Upper lobe of left lung (tissue), 6 donors: ENCODE data around the gene MAMLD1. TPM values are rescaled to one million over a fixed set of nuclear protein-coding genes. Genes with fewer than 3 reads are reported as not detected.

Experiments
- ATAC-seq, 2 donors: fragments of 200-7000 bp; cut with Tn5 transposase; one replicate each; pipeline ENCODE4 v1.9.1; 2022; ENCODE audit warnings: mild to moderate bottlenecking in 2 of 2, moderate library complexity in 2 of 2; ENCODE audit not compliant: low FRiP score in 2 of 2
- DNase-seq, 2 donors: peaks; one replicate each; pipeline ENCODE4 v3.0.0-alpha.2; 2019 to 2020
- H3K27ac ChIP-seq, 4 donors: fragments of 200-600 bp; sonication (generic); one replicate each; pipeline ENCODE4 v1.5.1; 2016 to 2019
- H3K27me3 ChIP-seq, 4 donors: fragments of 200-600 bp; sonication (generic); one replicate each; pipeline ENCODE4 v1.5.1; 2017 to 2019
- H3K36me3 ChIP-seq, 4 donors: fragments of 200-600 bp; sonication (generic); one replicate each; pipeline ENCODE4 v1.5.1; 2016 to 2019
- H3K4me1 ChIP-seq, 4 donors: fragments of 200-600 bp; sonication (generic); one replicate each; pipeline ENCODE4 v1.5.1; 2018 to 2019
- H3K4me3 ChIP-seq, 4 donors: fragments of 200-600 bp; sonication (generic); one replicate each; pipeline ENCODE4 v1.5.1; 2017 to 2019; ENCODE audit warnings: mild to moderate bottlenecking in 2 of 4, moderate library complexity in 1 of 4
- H3K9me3 ChIP-seq, 4 donors: fragments of 200-600 bp; sonication (generic); one replicate each; pipeline ENCODE4 v1.5.1; 2018 to 2019
- CTCF ChIP-seq, 6 experiments: fragments of 450-650 bp in 4 of 6; fragments of 200-600 bp in 2 of 6; sonication (generic) in 2 of 6; IDR thresholded peaks; one replicate each; pipeline ENCODE4 v1.5.1; 2016 to 2019; ENCODE audit warnings: antibody characterized with exemption in 6 of 6
- EP300 ChIP-seq, 4 donors: sonication (generic); formaldehyde crosslinking; IDR thresholded peaks; one replicate each; pipeline ENCODE4 v1.5.1; 2017; ENCODE audit warnings: antibody characterized with exemption in 4 of 4, control low read depth in 2 of 4
- POLR2A ChIP-seq, 4 donors: fragments of 450-650 bp; IDR thresholded peaks; one replicate each; pipeline ENCODE4 v1.5.1; 2016 to 2017; ENCODE audit warnings: antibody characterized with exemption in 4 of 4, mild to moderate bottlenecking in 2 of 4
- POLR2AphosphoS5 ChIP-seq, 2 donors: sonication (generic); formaldehyde crosslinking; IDR thresholded peaks; one replicate each; pipeline ENCODE4 v1.5.1; 2017; ENCODE audit warnings: antibody characterized with exemption in 2 of 2
- WGBS, 2 donors: methylation state at CpG; one replicate each; pipeline ENCODE4 v1.1.5; 2017 to 2018; 5-methylcytosine and 5-hydroxymethylcytosine counted together
- total RNA-seq, 6 donors: library from RNA; depleted of rRNA in 4 of 6; stranded (reverse); fragments of >200 nt in 4 of 6; gene quantifications; one replicate each; pipeline versions ENCODE4 v1.1.0 to v1.2.1, GENCODE V29; 2016 to 2021
- donor health status: DM: no; HTN: no; CAD: no; lungs with moderate emphysema.
- donor health status: DM: no; HTN: yes; CAD: no; lungs with severe emphysema.

The MAMLD1 gene
- total RNA-seq, 6 donors from 2014 or later, result 1.1 to 7.8 (median 3.7) TPM

- WGBS, 2 donors, result 73 to 86% methylated on average over 8 of the region's 8 CpGs
- TF ChIP-seq POLR2AphosphoS5 (IDR thresholded peaks at IDR 0.05) (no peak), POLR2A (IDR thresholded peaks at IDR 0.05) (no peak), CTCF (IDR thresholded peaks at IDR 0.05) (no peak), EP300 (IDR thresholded peaks at IDR 0.05) (no peak)
- no peak overlapping the region for H3K4me3 ChIP-seq
Observed at GRCh38 chrX:150483356-150483985, 120.4 kb downstream of the MAMLD1 start.

GRCh38 chrX:150486011-150486410 lies 122.9 kb downstream of the MAMLD1 start:
- 37% methylated on average over 3 of the region's 3 CpGs; no CpG with 5 or more reads in 1 of the 2 donors for WGBS, 2 donors
- no peaks in the 10 kb centered on the region for H3K9me3 ChIP-seq
- no peaks in the 10 kb centered on the region for H3K36me3 ChIP-seq
- DNase-seq, result peak in 1 of 2 donors; percentile 47
- no peak overlapping the region for H3K4me3 ChIP-seq
- no peak for ATAC-seq
- no peaks in the 10 kb centered on the region for H3K27me3 ChIP-seq
- H3K27ac ChIP-seq, result no peak overlapping the region
- TF ChIP-seq POLR2AphosphoS5 (IDR thresholded peaks at IDR 0.05), result no peak
- no peak for TF ChIP-seq EP300 (IDR thresholded peaks at IDR 0.05)
- TF ChIP-seq CTCF (IDR thresholded peaks at IDR 0.05), result peak; percentile 28 to 46 (median 40)
- TF ChIP-seq POLR2A (IDR thresholded peaks at IDR 0.05), result no peak
- H3K4me1 ChIP-seq, result no peaks in the 10 kb centered on the region

More at GRCh38 chrX:150483356-150483985, 120.4 kb downstream of the MAMLD1 start:
- ATAC-seq (no peak), DNase-seq (no peak)
- Histone ChIP-seq H3K36me3 (no peaks in the 10 kb centered on the region), H3K27me3 (no peaks in the 10 kb centered on the region), H3K27ac (no peak overlapping the region), H3K9me3 (no peaks in the 10 kb centered on the region), H3K4me1 (no peaks in the 10 kb centered on the region)

DNA sequence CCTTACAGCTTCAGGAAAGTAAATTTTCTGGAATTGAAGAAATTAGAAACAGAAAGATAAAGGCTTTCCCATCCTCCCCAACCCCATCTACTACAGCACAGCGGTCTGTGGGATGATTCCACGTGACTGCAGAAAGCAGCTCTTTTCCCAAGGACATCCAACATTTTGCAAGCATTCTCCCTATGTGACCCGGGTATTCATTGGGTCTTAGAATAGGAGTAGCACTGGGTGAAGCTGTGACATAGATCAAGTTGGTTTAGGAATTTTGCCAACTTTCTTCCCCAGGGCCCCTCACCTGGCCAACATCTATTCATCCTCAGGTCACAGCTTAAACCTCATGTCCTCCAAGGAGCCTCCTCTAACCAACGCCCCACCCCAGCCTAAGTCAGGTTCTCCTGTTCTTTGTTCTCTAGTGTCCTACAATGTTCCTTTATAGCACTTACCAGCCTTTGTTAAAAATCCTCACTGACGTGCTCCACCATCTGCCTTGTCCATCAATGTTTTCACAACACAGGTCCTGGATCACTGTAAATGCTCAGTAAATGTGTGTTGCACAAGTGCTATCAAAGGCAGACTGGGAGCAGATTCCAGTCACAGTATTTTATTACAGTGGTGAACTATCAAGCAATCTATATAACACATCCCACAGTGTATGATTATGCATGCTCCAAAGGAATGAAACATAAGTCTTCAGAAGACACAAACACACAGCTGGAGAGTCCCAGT lies 124.4 kb downstream of the MAMLD1 start:
- H3K27me3 ChIP-seq, result no peaks in the 10 kb centered on the region
- TF ChIP-seq POLR2A (IDR thresholded peaks at IDR 0.05) (no peak), POLR2AphosphoS5 (IDR thresholded peaks at IDR 0.05) (no peak), EP300 (IDR thresholded peaks at IDR 0.05) (no peak), CTCF (IDR thresholded peaks at IDR 0.05) (no peak)
- no peaks in the 10 kb centered on the region for H3K36me3 ChIP-seq
- ATAC-seq (no peak), DNase-seq (no peak)
- H3K4me1 ChIP-seq, result no peaks in the 10 kb centered on the region
- no peaks in the 10 kb centered on the region for H3K9me3 ChIP-seq
- H3K4me3 ChIP-seq, result no peak overlapping the region
- H3K27ac ChIP-seq, result no peak overlapping the region
- WGBS, 2 donors, result 76 to 90% methylated on average over 2 to 5 of the region's 5 CpGs

DNA sequence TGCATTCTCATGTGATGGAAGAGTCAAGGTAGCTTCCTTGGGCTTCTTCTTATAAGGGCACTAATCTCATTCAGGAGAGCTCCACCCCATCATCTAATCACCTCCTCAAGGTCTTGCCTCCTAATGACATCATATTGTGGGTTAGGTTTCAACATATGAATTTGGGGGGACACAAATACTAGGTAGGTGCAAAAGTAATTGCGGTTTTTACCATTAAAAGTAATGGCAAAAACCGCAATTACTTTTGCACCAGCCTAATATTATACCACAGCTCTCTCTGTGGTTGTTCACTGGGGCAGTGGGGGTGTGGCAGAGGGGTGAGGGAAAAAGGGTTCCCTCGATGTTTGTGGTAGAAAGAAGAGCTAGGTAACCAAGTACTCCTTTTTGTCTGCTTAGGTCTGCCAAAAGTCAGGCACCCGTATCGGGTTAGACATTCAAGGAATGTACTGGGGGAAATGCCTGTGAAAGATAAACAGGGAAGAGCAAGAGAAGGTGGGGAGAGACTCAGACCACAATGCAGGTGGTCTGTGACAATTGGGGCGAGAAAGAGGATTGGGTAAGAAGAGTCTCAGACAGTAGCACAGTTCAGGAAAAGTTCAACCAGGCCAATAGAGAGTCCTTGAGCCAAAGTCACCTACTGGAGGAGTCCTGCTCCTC lies 126.4 kb downstream of the MAMLD1 start:
- WGBS, 2 donors, result 63 to 79% methylated on average over 6 of the region's 6 CpGs
- ATAC-seq, result no peak
- Histone ChIP-seq H3K4me1 (no peaks in the 10 kb centered on the region), H3K4me3 (no peak overlapping the region), H3K36me3 (no peaks in the 10 kb centered on the region), H3K27ac (no peak overlapping the region), H3K9me3 (no peaks in the 10 kb centered on the region), H3K27me3 (no peaks in the 10 kb centered on the region)
- no peak for TF ChIP-seq EP300 (IDR thresholded peaks at IDR 0.05)
- TF ChIP-seq POLR2A (IDR thresholded peaks at IDR 0.05), result no peak
- no peak for TF ChIP-seq CTCF (IDR thresholded peaks at IDR 0.05)
- TF ChIP-seq POLR2AphosphoS5 (IDR thresholded peaks at IDR 0.05), result no peak
- DNase-seq, result no peak
